Fibroblast of the aortic adventitia (primary cell): Measurements from ENCODE around the gene TCEAL3. TPM values are rescaled to one million over a fixed set of nuclear protein-coding genes. Genes with fewer than 3 reads are reported as not detected.
"Not testable (repeated sequence)": the region's sequence is repeated elsewhere in the genome, so short reads cannot be mapped to it uniquely, and the experiment has no call there.

Experiments used
- DNase-seq: peaks from one replicate; pipeline ENCODE4 v3.0.0-alpha.2; 2010; ENCODE audit warnings: low read depth
- H3K4me3 ChIP-seq: 2 replicates; pipeline ENCODE4 v1.5.1; 2011; ENCODE audit warnings: low read depth, mild to moderate bottlenecking, control low read depth, low read length, moderate library complexity
- total RNA-seq: library from RNA; depleted of rRNA; stranded (reverse); fragments of >200 nt; gene quantifications from 2 replicates; pipeline ENCODE4 v1.2.3, GENCODE V29; 2012; ENCODE audit warnings: low replicate concordance
- TF ChIP-seq, protein P1 (sequence below): IDR thresholded peaks from 2 replicates; pipeline ENCODE4 v1.5.1; 2011; ENCODE audit warnings: mild to moderate bottlenecking, low read length, control low read depth, inconsistent platforms; ENCODE audit not compliant: insufficient read depth

Gene TCEAL3
- total RNA-seq, 1 donor: 13.2 TPM

DNA sequence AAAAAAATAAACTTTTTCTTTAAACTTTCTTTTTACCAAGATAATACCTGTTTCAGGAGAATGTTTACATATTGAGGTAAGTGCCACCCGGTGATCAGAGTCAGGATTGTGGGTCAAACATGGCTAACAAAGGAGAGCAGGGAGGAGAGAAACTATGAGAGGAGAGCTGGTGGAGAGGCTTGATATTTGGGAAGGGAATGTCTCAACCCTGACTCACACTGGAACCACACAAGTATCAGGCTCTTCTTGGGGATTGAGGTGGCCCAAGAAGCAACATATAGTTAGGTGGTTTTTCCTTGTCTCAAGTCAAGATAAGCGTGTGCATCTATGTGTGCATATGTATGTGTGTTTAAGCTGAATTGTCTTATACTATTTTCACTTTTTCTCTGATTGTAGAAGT is 27.7 kb downstream of the TCEAL3 start:
- H3K4me3 ChIP-seq: no peak overlapping the region
- TF ChIP-seq, protein P1, sequence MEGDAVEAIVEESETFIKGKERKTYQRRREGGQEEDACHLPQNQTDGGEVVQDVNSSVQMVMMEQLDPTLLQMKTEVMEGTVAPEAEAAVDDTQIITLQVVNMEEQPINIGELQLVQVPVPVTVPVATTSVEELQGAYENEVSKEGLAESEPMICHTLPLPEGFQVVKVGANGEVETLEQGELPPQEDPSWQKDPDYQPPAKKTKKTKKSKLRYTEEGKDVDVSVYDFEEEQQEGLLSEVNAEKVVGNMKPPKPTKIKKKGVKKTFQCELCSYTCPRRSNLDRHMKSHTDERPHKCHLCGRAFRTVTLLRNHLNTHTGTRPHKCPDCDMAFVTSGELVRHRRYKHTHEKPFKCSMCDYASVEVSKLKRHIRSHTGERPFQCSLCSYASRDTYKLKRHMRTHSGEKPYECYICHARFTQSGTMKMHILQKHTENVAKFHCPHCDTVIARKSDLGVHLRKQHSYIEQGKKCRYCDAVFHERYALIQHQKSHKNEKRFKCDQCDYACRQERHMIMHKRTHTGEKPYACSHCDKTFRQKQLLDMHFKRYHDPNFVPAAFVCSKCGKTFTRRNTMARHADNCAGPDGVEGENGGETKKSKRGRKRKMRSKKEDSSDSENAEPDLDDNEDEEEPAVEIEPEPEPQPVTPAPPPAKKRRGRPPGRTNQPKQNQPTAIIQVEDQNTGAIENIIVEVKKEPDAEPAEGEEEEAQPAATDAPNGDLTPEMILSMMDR: no peak
- DNase-seq: no peak

GRCh38 chrX:103637604-103638338 is 30.0 kb downstream of the TCEAL3 start:
- no peak overlapping the region for H3K4me3 ChIP-seq
- DNase-seq: no peak
- TF ChIP-seq, protein P1: no peak

- not testable (repeated sequence) for H3K4me3 ChIP-seq
- peak; percentile 22 for DNase-seq
Measured at GRCh38 chrX:103638479-103639346, 30.9 kb downstream of the TCEAL3 start.

DNA sequence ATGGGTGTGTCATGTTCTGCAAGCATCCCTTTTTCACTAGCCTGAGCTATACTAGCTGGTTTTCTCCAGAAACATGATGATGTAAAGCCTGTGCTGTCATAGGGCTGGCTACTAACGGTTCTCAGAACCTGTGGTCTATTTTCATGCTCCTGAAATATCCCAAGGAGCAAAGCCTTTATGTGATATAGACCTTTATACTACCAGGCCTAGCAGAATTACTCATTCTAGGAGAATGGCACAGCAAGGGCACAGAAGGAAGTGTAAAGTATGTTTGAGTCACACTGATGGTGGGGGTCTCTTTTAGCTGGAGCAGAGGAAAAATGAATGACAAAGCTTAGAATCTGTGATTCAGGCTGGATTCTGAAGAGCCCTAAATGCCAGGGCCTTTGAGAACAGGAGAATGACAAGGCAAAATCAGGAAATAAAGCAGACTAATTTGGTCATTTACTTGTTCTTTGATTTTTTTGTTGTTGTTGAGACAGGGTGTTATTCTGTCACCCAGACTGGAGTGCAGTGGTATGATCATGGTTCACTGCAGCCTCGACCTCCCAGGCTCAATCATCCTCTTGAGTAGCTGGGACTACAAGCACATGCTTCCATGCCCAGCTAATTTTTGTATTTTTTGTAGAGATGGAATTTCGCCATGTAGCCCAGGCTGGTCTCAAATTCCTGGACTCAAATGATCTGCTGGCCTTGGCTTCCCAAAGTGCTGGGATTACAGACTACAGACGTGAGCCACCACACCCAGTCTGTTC is 32.8 kb downstream of the TCEAL3 start:
- peak; percentile 30 for DNase-seq
- TF ChIP-seq, protein P1: no peak
- no peak overlapping the region for H3K4me3 ChIP-seq

DNA sequence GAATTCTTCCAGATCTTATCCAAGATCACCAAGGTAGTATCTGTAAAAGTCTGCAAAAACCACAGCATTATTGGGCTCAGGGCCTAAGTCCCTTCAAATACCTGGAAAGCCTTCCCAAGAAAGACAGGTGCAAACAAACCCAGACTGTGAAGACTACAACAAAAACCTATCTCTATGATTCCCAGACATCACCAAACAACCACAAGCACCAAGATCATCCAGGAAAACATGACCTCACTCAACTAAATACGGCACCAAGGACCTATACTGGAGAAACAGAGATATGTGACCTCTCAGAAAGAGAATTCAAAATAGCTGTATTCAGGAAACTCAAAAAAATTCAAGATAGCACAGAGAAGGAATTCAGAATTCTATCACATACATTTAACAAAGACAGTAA is 36.4 kb downstream of the TCEAL3 start:
- TF ChIP-seq, protein P1: no peak
- no peak for DNase-seq
- H3K4me3 ChIP-seq: no peak overlapping the region

DNA sequence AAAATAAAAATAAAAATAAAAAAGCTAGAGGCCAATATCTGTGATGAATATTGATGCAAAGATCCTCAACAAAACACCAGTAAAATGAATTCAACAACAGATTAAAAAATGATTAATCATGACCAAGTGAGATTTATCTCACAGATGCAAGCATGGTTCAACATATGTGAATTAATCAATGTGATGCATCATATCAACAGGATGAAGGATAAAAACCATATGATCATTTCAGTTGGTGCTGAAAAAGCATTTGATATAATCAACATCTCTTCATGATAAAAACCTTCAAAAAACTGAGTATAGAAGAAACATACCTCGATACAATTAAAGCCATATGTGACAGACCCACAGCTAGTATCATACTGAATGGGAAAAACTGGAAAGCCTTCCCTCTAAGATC is 39.9 kb downstream of the TCEAL3 start:
- TF ChIP-seq, protein P1: no peak
- DNase-seq: no peak
- H3K4me3 ChIP-seq: no peak overlapping the region
